ENCODE measurements around the gene HBM.

- no peak for TF ChIP-seq POLR2A (IDR thresholded peaks at IDR 0.05)
- TF ChIP-seq CTCF (IDR thresholded peaks at IDR 0.05): no peak
- no peak for TF ChIP-seq EP300 (IDR thresholded peaks at IDR 0.05)
These were observed 22.9 kb downstream of the HBM start for GRCh38 chr16:188674-189073.

Data from tibial nerve (tissue), 4 donors.